ENCODE results near the gene OCA2. TPM values are rescaled to one million over a fixed set of nuclear protein-coding genes. Genes with fewer than 3 reads are reported as not detected.

OCA2 gene
- polyA plus RNA-seq, 1 donor from 2014 or later = 0.97 TPM

DNA sequence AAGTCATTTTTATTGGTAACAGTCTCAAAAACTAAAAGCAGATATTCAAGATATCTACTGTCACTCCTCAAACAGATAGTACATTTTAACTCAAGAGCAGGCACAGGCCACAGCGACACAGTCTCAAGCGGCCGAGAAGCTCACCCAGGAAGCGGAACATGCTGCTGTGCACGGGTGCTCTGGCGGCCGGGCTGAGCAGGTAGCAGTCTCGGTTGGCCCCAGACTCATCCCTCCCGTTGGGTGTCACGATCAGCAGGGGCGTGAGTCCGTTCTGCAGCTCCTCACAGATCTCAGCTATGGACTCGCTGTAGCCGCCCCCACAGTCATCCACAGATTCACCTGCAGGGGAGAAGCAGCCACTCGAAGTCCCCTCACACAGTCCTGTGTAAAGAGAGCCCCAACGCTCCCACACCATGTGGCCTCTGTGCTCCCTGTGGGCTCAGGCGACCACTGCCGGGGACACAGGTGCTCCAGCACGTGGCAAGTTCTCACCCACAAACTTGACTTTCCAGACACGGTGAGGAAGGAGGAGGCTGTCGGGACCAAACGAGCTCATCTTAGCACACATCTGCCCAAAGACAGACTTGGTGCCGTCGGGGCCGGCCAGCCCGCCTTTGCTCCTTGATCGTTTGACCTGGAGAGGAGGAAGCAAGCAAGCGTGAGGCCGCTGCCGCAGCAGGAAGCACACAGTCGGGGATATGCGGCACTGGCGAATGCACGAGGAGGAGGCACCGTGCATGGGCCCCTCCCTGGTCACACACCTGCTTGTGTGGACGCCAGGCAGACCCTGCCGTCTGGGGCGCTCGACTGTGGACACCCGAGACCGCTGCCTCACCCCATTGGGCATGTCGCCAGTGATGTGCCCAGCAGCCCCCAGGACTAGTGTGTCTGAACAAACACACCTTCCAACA lies 17.7 kb upstream of the OCA2 start:
- TF ChIP-seq SMC3 (conservative IDR thresholded peaks at IDR 0.05; ENCODE audit: poor library complexity) = no peak
- no peak for TF ChIP-seq POLR2AphosphoS5 (IDR thresholded peaks at IDR 0.05)
- no peak for TF ChIP-seq RAD21 (conservative IDR thresholded peaks at IDR 0.05)
- TF ChIP-seq EP300 (conservative IDR thresholded peaks at IDR 0.05; ENCODE audit: poor library complexity, severe bottlenecking) = no peak
- TF ChIP-seq EZH2 (IDR thresholded peaks at IDR 0.05; ENCODE audit: borderline replicate concordance, insufficient read depth, low read length, poor library complexity, severe bottlenecking) = no peak
- TF ChIP-seq MXI1 (conservative IDR thresholded peaks at IDR 0.05; ENCODE audit: poor library complexity, severe bottlenecking) = no peak
- TF ChIP-seq TAF1 (IDR thresholded peaks at IDR 0.05; ENCODE audit: low read depth) = no peak
- TF ChIP-seq REST (IDR thresholded peaks at IDR 0.05; ENCODE audit: borderline replicate concordance) = no peak
- no peak for TF ChIP-seq CTCF (IDR thresholded peaks at IDR 0.05; ENCODE audit: poor library complexity, severe bottlenecking)
- H3K36me3 ChIP-seq (ENCODE audit: insufficient read depth, low read length) = peaks cover 6% of the 10 kb centered on the region
- no peak overlapping the region for H3K27ac ChIP-seq (ENCODE audit: low read length)
- no peaks in the 10 kb centered on the region for H3F3A ChIP-seq (ENCODE audit: insufficient read depth, low read length, poor library complexity, severe bottlenecking)
- no peak overlapping the region for H3K4me3 ChIP-seq (ENCODE audit: low read length)
- H3K9me3 ChIP-seq (ENCODE audit: low read length) = no peaks in the 10 kb centered on the region
- no peak overlapping the region for H2AFZ ChIP-seq (ENCODE audit: low read depth, low read length)
- H4K20me1 ChIP-seq (ENCODE audit: insufficient read depth) = no peaks in the 10 kb centered on the region
- H3K9me2 ChIP-seq (ENCODE audit: insufficient read depth, low read length) = no peaks in the 10 kb centered on the region
- H3K27me3 ChIP-seq (ENCODE audit: insufficient read depth, low read depth, low read length) = no peaks in the 10 kb centered on the region
- H3K4me2 ChIP-seq (ENCODE audit: low read length) = no peak overlapping the region
- no peak overlapping the region for H3K9ac ChIP-seq (ENCODE audit: low read length)
- H3K79me2 ChIP-seq (replicated peaks; ENCODE audit: insufficient read depth, low read length) = no peaks in the 10 kb centered on the region

- Histone ChIP-seq H3K9ac (ENCODE audit: low read length) (no peak overlapping the region), H4K20me1 (ENCODE audit: insufficient read depth) (no peaks in the 10 kb centered on the region), H3K9me2 (ENCODE audit: insufficient read depth, low read length) (no peaks in the 10 kb centered on the region), H3K79me2 (replicated peaks; ENCODE audit: insufficient read depth, low read length) (no peaks in the 10 kb centered on the region), H3K4me2 (ENCODE audit: low read length) (no peak overlapping the region), H3K4me3 (ENCODE audit: low read length) (no peak overlapping the region), H3K27ac (ENCODE audit: low read length) (no peak overlapping the region), H3K9me3 (ENCODE audit: low read length) (no peaks in the 10 kb centered on the region), H2AFZ (ENCODE audit: low read depth, low read length) (no peak overlapping the region), H3F3A (ENCODE audit: insufficient read depth, low read length, poor library complexity, severe bottlenecking) (no peaks in the 10 kb centered on the region), H3K36me3 (ENCODE audit: insufficient read depth, low read length) (peaks cover 3% of the 10 kb centered on the region), H3K27me3 (ENCODE audit: insufficient read depth, low read depth, low read length) (no peaks in the 10 kb centered on the region)
- TF ChIP-seq MXI1 (conservative IDR thresholded peaks at IDR 0.05; ENCODE audit: poor library complexity, severe bottlenecking) (no peak), REST (IDR thresholded peaks at IDR 0.05; ENCODE audit: borderline replicate concordance) (no peak), SMC3 (conservative IDR thresholded peaks at IDR 0.05; ENCODE audit: poor library complexity) (no peak), EP300 (conservative IDR thresholded peaks at IDR 0.05; ENCODE audit: poor library complexity, severe bottlenecking) (no peak), RAD21 (conservative IDR thresholded peaks at IDR 0.05) (no peak), EZH2 (IDR thresholded peaks at IDR 0.05; ENCODE audit: borderline replicate concordance, insufficient read depth, low read length, poor library complexity, severe bottlenecking) (no peak), POLR2AphosphoS5 (IDR thresholded peaks at IDR 0.05) (no peak), TAF1 (IDR thresholded peaks at IDR 0.05; ENCODE audit: low read depth) (no peak), CTCF (IDR thresholded peaks at IDR 0.05; ENCODE audit: poor library complexity, severe bottlenecking) (no peak)
Measured at GRCh38 chr15:28115871-28116270, 16.8 kb upstream of the OCA2 start.

All from neural cell (in vitro differentiated cells).